HG02970 (cell line): Measurements from ENCODE around the gene DGCR6L.
"Not testable (repeated sequence)": the region's sequence is repeated elsewhere in the genome, so short reads cannot be mapped to it uniquely, and the experiment has no call there.

Experiments
- ATAC-seq: cut with Tn5 transposase; IDR thresholded peaks from one replicate; pipeline ENCODE4 v1.9.1; 2021; ENCODE audit warnings: mild to moderate bottlenecking, moderate library complexity, moderate number of reproducible peaks; ENCODE audit not compliant: unreplicated experiment, low FRiP score

Gene DGCR6L

DNA sequence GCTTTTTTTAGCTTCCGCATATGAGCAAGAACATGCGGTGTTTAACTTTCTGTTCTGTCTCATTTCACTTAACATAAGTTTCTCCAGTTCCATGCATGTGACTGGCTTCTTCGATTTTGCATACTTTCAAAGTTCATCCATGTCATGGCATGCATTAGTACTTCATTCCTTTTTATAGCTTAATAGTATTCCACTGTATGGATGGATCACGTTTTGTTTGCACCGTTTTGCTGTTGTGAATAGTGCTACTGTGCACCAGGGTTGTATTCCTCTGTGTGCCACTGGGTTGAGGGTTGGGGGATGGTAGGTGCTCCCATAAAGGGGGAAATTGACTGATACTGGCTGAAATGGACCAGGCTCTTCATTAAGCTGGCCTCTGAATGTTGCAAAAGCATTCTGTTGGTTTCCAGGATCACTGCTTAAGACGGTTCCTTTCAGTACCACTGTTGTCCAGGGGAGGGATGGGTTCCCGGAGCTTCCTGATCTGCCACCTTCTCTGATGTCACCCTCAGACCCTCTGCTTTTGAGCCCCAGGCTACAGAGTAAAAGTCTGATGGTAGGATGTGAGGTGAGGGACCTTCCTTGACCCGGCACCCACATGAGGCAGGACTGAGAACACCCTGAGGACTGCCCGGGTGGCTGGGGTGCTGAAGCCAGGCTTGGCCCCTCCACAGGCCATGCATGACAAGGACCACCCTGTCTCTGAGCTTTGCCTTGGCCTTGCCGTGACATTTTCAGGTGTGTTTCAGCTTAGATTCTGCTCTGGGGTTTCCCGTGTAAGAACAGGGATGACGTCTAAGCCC is 24.4 kb downstream of the DGCR6L start:
- ATAC-seq = no peak

DNA sequence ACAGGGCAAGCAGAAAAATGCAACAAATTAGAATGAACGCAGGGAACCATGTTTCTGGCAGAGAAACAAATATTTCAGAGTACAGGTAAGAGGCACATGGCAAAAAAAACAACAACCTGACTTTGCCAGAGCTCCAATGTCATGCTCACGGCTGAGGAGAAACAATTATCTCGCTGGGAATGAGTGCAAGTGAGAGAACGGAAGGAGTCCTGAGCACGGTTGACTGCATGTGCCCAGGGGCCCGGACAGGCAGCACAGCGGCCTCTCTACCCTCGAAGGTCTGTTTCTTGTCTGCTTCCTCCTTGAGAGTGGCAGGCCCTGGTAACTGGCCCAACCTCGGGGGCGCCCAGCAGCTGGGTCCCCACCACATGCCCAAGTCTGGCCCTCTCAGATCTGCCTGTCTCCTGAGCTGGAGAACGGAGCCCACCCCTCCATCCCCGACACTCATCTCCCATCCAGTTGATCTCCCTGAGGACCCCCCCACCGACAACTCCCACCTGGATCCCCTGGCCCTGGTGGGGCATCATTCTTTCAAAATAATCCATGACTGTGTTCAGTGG is 27.1 kb downstream of the DGCR6L start:
- ATAC-seq = no peak

DNA sequence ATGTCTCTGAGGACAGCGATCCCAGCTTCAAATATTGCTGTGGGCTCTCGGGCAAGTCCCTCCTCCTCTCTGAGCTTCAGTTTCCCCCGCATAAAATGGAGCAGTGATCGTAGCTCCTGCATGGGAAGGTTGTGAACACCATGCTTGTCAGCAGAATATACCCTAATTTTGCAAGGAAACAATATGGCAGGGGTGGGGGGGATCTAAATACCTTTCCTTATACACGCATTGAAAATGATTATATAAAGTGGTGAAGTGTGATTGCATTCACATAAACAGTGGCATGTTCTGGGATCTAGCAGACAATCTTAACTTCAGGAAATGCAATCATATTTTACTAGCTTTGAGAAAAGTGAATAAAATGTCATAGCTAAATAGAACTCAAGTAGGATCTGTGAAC is 27.8 kb downstream of the DGCR6L start:
- no peak for ATAC-seq

DNA sequence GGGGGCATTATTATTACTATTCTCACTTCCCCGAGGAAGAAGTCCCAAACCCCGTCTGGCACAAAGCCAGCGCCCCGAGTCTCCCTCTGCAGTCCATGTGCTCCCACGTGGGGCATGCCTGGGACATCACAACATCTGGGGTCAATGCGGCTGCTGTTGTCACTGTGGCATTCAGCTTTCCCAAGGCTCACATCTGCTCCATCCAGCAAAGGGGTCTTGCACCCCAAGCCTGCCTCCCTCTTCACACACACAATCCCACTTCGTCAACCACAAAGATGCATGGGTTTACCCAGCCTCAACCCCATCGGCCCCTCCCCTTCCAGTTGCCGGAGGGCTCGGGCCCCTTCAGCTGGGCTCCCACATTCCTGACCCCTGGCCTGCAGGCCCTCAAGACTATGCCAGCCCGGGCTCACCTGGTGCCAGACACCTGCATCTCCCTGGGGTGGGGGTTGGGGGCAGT is 28.2 kb downstream of the DGCR6L start:
- ATAC-seq = no peak

DNA sequence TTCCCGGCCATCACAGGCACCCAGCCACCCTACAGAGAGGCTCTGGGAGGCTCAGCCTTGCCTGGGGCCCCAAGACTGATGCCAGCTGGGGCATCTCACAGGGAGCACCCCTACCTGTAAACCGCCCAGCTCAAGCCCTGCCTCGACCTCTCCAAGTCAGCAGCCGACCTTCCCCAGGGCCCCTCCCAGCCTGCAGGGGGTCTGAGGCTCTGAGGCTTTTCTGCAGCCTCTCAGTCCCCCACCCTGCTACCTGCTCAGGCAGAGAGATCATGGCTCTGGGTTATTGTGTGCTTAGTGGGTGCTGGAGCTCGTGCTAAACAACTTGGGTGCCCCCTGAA is 28.6 kb downstream of the DGCR6L start:
- no peak for ATAC-seq

DNA sequence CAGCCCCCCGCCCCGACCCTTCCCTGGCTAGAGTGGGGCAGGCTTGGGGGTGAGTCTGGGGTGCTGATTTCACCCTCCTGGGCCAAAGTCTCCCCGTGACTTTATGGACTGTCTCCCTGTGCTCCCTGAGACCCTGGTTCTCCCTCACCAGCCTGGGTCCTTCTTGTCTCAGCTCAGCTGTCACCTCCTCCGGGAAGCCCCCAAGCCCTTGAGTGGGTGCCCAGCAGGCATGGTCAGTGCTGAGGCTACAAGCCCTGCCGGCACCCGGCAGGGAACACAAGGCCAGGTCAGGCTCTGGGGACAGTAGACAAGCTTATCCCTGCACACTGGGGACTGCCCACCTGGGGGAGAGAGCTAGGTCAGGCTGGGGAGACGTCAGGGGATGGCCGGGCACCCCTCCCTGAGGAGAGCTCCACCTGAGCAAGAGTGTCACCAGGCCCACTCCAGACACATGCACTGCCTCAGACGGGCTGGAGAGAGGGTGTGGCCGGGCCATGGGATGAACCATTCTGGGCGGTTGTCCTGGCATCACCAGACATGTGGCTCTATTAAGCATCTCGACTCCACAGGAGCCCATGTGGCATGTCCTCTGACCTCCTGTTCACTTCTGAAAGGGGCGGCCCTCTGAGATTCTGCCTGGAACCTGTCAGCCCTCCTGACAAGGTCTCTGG is 29.1 kb downstream of the DGCR6L start:
- no peak for ATAC-seq

DNA sequence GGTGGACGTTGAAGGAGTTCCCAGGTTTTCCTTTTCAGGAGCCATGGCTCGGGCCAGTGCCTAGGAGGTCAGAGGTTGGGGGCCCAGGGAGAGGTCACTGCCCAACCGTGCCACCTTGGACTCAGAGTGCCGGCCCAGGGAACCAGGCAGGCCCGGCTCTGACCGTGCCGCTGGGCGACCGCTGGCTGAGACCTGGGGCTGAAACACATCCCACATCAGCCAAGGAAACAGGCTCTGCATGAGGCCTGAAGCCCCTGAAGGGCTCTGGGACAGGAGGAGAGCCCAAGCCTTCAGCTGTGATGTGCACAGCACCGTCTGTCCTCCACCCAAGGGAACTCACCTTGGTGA is 29.8 kb downstream of the DGCR6L start:
- ATAC-seq = no peak

DNA sequence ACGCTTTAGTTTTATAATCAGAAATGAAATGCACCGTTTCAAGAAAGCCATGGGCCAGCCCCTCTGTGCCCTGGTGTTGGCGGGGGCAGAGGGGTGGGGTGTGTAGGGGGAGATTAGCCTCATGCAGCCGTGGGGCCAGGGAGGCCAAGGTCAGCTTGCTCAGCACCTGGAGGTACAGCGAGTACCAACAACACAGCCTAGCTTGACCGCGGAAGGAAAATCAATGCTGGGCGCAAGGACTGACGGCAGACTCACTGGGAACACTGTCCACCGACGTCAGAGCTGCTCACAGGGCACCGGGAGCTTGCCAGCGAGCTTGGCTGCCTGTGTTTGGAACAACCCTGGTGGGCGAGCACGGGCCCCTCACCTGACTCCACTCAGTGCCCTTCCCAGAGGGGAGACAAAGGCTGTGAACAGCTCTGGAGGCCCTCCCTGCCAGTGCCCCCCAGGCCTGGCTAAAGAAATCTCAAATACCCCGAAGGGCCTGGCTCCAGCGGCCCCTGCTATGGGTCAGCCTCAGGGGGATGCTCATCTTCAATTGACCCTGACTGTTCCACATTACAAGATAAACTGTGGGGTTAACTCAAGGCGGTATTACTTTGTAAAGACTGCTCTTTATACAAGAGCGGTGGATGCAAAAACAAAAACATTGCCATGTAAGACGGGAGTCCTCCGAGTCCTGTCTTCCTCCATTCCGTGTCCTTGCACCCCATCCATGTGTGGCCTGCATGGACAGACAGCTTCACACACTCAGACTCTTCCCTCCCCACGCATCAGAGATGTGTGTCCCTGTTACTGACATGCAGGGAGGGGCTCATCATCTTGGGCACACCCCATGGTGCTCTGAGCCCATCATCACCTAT is 30.4 kb downstream of the DGCR6L start:
- not testable (repeated sequence) for ATAC-seq

DNA sequence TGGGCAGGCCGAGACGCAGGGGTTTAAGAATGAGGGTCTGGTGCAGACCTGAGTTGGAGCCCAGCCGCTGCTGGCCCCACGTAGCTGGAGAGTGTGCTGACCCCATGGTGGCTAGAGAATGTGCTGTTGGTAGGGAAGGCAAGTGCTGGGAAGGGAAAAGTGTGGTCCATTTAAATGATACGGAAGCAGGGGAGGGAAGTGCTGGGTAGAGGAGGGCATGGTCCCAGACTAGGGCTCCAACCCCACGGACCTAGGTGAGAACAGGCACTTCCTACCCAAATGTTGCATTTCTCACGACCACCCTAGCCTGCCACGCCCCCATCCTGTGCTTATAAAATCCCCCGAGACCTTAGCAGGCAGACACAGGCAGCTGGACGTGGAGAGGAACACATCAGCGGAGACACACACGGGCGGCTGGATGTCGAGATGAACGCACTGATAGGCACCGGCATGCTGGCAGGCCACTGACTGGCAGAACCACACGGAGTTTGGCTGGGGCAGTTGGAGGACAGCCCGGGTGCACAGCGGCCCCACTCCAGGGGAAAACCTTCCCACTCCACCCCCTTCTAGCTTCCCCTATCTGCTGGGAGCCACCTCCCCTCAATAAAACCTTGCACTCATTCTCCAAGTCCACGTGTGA is 33.0 kb downstream of the DGCR6L start:
- not testable (repeated sequence) for ATAC-seq

DNA sequence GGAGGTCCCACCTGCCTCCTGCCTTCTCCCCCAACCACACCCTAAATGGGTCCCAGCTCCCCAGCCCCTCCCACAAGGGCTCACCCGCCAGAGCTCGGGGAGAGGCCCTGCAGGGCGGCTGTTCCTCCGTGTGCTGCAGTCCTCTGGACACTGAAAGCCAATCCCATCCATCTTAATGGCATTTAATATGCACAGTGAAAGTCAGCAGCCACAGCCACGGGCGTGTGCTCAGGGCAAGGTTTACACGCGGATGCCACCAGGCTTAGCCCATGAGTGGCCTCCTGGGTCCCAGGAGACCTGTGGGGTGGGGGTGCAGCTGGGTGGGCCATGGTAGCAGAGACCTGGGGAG is 33.6 kb downstream of the DGCR6L start:
- not testable (repeated sequence) for ATAC-seq

DNA sequence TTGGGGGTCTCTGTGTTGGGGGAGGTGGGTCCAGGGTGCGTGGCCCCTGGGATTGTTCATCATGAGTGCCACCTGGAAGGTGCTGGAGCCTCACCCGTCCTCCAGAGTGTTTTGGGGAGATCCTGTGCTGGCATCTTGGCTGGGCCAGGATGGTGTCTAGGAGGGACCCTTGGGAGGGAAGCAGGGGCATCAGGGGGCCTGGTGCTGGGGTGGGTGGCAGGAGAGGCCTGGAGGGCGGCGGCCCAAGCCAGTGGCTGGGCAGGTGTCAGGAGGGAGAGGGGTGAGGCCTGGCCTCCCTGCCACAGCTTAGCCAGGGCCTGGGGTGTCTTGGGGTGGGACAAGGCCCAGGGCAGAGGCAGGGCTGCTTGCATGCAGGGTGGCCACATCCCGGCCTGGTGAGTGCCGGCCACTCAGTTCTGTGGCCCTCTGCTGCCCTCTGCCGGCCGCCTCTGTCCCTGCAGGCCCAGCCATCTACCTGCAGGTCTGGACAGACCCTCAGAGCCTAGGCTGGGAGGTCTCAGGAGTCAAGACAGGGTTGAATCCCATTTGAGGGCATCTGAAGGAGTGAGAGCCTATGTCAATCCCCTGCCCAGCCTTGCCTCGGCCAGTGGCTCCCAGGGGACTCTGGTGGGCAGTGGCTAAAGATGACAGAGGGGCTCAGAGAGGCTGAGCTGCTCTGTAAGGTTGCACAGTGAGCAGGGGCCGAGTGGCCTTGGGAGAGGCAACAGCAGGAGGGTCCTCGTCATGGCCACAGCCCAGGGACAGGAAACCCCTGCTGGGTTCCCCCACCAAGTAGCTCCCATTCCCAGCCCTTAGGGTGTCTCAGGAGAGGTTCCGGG is 34.2 kb downstream of the DGCR6L start:
- not testable (repeated sequence) for ATAC-seq

DNA sequence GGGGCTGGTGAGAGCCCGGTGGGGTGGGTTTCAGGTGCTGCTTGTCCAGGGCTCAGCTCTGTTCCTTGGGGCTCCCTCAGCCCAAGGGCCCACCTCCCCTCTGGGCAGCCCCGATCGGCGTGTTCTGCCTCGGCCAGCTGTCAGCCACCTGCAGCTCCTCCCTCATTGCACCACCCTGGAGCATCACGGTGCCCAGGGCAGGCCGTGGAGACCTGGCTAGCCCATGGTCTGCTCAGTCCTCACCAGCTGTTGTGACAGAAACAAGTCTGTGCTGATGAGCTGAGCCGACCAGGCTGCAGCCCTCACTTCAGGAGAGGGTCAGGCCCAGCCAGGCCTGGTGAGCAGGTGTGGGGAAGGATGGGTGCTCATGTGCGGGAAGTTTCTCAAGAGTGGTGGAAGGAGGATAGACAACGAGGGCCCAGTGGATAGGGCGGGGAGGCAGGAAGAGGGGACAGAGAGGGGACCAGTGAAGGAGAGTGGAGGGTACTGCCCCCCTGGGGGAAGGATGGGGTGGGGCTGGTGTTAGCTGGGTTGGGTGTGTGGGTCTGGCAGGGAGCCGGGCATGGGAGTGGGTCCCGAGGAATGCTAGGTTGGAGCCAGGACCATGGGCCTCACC is 35.3 kb downstream of the DGCR6L start:
- ATAC-seq = no peak

DNA sequence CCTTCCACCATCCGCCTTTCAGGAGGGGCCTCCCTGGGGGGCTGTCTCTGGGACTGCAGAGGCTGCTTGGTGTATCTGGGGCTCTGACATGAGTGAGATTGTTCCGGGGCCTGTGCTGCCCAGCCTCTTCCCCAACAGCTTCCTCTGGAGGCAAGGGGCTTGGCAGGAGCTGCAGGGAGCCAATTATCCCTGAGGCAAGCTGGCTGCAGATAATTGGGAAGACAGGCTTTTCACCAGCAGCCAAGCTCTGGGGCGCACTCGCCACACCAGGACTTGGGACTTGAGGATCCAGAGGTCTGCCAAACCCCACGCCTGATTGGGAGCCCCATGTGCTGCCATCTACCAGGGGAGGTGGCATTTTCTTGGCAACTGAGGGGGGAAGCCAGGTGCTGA is 36.2 kb downstream of the DGCR6L start:
- no peak for ATAC-seq

DNA sequence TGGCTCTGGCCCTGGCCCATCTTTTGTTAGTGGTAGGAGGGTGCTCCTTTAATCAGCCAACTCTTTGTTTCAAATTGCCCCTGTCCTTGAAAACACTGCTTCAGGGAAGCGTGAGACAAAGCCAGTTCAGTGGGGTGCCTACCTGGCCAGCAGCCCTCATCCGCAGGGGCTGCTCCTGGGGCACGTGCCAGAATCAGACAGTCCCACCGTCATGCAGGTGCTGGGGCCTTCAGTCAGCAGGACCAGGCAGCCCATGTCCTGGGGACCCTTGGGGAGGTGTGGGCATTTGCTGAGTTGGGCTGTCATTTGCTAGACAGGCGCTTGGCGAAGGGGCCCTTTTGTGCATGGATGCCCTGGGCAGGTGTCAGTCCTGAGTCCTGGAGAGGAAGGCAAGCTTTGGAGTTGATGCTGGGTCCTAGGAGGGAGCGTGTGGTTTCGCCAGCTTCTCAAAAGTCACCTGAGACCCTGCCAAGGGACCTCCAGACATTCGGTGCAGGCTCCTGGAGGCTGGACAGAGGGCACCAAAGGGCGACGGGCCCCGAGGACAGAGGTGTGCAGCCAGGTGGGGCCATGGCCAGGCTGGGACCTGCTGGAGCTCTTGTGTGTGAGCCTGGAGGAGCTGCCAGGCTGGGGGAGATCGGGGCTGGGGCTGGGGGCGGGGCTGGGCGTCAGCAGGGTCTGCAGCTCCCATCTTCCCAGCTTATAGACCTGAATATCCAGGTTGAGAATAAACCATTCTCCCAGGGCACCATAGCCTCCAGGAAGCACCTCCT is 36.8 kb downstream of the DGCR6L start:
- ATAC-seq = no peak

DNA sequence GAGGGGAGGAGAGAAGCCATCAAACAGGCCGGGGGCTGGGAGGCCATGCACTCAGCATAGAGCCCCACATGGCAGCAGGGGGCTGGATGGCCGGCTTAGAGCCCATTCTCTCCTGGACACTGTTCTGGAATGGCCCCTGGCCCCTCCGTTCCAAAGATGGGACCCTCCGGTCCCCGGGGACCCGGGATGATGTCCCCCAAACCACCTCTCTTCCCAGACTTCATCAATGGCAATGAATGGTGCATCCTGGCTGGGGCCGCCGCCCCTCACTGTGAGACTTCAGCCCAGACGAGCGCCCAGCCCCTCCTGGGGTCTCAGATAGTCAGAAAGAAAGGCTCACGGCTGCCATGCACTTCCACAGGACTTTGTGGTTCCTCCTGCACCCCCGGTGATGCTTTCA is 38.0 kb downstream of the DGCR6L start:
- ATAC-seq = no peak

DNA sequence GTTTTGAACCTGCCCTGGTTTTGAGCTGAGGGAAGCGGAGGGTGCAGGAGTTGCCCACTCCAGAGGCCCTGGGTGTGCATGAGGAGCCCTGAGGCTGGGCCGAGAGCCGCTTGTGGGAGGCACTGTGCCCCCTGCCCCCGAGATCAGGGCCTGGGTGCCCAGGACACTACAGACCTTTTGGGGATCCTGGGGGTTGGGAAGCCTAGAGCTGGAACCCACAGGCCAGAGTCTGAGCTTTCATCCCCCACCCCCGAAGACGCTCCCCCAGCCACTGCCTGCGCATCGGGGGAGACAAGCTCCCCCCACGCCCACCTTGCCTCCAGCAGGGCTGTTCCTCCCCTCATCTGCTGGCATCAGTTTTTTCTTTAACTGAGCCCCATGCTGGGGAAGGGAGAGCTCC is 38.4 kb downstream of the DGCR6L start:
- ATAC-seq = not testable (repeated sequence)

DNA sequence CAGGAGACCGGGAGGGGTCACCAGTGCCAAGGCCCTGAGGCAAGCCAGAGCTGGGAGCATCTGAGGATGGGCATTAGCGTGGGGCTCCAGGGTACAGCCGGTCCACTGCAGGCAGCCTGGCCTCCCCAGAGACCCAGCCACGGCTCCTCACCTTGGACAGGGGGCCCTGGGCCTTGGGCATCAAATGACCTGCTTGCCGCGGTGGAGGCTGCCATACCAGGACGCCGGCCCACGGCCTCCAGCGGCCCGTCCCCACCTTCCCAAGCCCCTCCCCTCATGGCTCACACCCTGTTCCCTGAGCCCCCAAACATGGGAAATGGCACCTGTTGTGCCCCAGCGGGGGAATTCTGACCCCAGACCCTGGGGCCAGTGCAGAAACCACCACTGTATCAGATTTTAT is 39.0 kb downstream of the DGCR6L start:
- no peak for ATAC-seq

DNA sequence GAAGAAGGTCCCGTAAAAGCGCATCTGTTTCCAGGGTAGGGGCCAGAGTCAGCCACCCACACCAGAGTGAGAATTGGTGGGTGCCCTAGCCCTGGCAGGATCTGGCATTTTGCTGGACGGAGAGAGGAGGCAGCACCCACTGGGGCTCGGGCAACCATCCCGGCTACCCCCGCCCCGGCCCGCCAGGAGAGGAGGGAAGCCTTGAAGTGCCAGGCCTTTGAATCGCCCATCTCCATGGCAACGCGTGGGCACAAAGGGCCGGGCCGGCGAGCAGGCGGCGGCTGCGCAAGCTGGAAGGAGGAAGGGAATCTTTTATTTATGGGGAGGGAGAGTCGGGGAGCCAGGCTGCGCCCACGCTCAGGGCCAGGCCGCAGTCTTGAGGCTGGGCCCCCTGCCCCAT is 39.7 kb downstream of the DGCR6L start:
- ATAC-seq = not testable (repeated sequence)
